ENCODE data around the gene TOR4A.

DNA sequence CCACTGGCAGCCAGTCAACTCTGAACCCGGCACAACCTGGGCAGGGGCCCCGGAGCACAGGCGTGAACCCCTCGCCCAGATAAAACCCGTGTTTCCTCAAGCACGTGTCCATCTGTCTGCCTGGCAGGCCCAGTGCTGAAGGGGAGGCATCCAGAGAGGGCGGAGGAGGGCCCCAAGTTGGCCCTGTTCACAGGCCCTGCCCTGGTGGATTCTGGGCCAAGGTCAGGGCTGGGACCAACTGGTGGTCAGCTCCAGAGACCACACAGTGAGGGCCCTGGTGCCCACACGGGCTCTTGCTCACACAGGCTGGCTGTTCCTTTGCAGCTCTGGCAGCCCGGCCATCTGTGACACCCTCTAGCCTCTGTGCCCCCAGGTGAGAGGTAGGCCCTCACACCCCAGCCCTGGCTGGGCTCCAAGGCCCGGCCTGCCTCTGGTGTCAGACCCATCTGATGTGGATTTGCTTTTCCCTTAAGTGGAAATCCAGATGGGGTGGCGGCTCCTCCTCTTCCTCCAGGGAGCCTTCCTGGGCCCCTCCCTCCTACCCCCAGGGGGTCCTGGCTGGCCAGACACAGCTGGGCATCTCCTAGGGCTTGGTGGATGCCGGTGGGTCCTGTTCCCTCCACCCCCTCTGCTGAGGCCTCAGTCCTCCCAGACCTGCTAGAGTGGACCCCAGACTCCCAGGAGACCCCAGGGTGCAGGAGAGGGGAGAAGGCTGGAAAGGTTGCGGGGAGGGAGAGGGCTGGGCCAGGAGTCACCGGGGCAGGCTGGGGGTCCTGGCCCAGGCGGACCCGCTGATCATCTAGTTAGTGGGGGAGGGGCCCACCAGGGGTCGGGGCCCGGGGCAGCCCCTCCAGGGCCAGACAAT lies 27.0 kb upstream of the TOR4A start:
- no peak for TF ChIP-seq POLR2A (IDR thresholded peaks at IDR 0.05)
- TF ChIP-seq EP300 (IDR thresholded peaks at IDR 0.05): no peak

All from gastroesophageal sphincter (tissue), 2 donors.